ENCODE data around the gene FOXK1. TPM values are rescaled to one million over a fixed set of nuclear protein-coding genes. Genes with fewer than 3 reads are reported as not detected.

Gene FOXK1

GRCh38 chr7:4818000-4818794, 136.1 kb downstream of the FOXK1 start:
- Histone ChIP-seq H2BK120ac (ENCODE audit: low read depth, low read length) (no peak overlapping the region), H3K4me2 (ENCODE audit: low read length) (no peak overlapping the region), H4K8ac (ENCODE audit: low read depth, low read length) (no peak overlapping the region), H2BK15ac (replicated peaks; ENCODE audit: low read depth) (no peak overlapping the region), H3K4me3 (ENCODE audit: low read length) (no peak overlapping the region), H3K23ac (ENCODE audit: low read length) (no peak overlapping the region), H3K27me3 (ENCODE audit: insufficient read depth, low read length, poor library complexity) (no peaks in the 10 kb centered on the region), H2AK5ac (ENCODE audit: low read length) (no peak overlapping the region), H3K9ac (ENCODE audit: low read length) (no peak overlapping the region), H3K18ac (ENCODE audit: low read length) (no peak overlapping the region), H3K4me1 (ENCODE audit: control insufficient read depth, low read depth, low read length) (no peaks in the 10 kb centered on the region), H3K4ac (ENCODE audit: low read depth, low read length) (no peak overlapping the region), H3K27ac (ENCODE audit: low read depth, low read length) (no peak overlapping the region), H2BK5ac (ENCODE audit: low read length) (no peak overlapping the region), H3K36me3 (ENCODE audit: control insufficient read depth, insufficient read depth, low read length) (no peaks in the 10 kb centered on the region), H3K79me1 (ENCODE audit: low read length) (no peaks in the 10 kb centered on the region), H3K79me2 (ENCODE audit: control insufficient read depth, insufficient read depth, low read length) (no peaks in the 10 kb centered on the region), H4K5ac (ENCODE audit: low read length) (no peak overlapping the region), H3K56ac (ENCODE audit: low read length) (no peak overlapping the region)
- no peak for DNase-seq
- no CpG with 5 or more reads among the region's 32 CpGs for WGBS (ENCODE audit: extremely low coverage, insufficient coverage, low lambda C conversion rate)

DNA sequence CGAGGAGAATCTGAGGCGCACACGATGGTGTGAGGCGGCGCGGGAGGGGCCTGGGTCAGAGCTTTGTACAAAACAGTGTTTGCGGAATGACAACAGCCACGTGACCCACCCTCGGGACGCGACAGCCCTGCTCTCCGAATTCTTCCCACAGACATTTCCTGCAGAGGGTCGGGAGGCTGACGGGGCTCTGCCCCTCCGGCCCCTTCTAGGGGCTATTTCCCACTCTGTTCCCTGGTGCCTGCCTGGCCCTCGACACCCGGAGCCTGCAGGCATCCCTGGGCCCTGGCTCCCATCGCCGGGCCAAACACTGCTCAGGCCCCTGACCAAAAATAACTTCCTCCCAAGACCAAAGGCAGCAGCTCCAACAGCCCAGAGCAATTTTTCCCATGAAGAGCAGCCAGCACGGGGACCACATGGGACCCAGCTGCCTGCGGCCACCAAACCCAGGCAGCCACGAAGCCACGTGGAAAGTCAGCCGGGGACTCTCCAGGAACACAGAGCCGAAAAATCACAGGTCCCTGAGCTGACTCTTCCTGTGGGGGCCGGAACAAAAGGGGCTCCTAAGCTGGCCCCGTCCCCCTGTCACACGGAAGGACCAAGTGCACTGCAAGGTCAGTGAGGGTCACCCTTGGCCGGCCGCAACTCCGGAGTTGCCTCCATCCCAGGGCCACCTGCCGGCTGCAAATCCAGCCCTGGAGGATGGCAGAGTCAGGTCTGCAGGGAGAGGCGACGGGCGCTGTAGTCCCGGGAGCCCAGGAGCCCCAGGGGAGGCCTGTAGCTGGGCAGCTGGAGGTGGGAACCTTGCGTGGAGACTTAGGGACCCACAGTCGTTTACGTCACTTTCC, 137.7 kb downstream of the FOXK1 start:
- Histone ChIP-seq H3K79me2 (ENCODE audit: control insufficient read depth, insufficient read depth, low read length) (no peaks in the 10 kb centered on the region), H3K56ac (ENCODE audit: low read length) (no peak overlapping the region), H2BK5ac (ENCODE audit: low read length) (no peak overlapping the region), H3K4ac (ENCODE audit: low read depth, low read length) (no peak overlapping the region), H2BK120ac (ENCODE audit: low read depth, low read length) (no peak overlapping the region), H3K4me2 (ENCODE audit: low read length) (no peak overlapping the region), H3K79me1 (ENCODE audit: low read length) (no peaks in the 10 kb centered on the region), H3K23ac (ENCODE audit: low read length) (no peak overlapping the region), H3K9ac (ENCODE audit: low read length) (no peak overlapping the region), H4K8ac (ENCODE audit: low read depth, low read length) (no peak overlapping the region), H3K18ac (ENCODE audit: low read length) (no peak overlapping the region), H3K36me3 (ENCODE audit: control insufficient read depth, insufficient read depth, low read length) (no peaks in the 10 kb centered on the region), H3K4me3 (ENCODE audit: low read length) (no peak overlapping the region), H4K5ac (ENCODE audit: low read length) (no peak overlapping the region), H2AK5ac (ENCODE audit: low read length) (no peak overlapping the region), H2BK15ac (replicated peaks; ENCODE audit: low read depth) (no peak overlapping the region), H3K27me3 (ENCODE audit: insufficient read depth, low read length, poor library complexity) (no peaks in the 10 kb centered on the region), H3K27ac (ENCODE audit: low read depth, low read length) (no peak overlapping the region), H3K4me1 (ENCODE audit: control insufficient read depth, low read depth, low read length) (no peaks in the 10 kb centered on the region)
- WGBS (ENCODE audit: extremely low coverage, insufficient coverage, low lambda C conversion rate), result no CpG with 5 or more reads among the region's 39 CpGs
- no peak for DNase-seq

- Histone ChIP-seq H3K27me3 (ENCODE audit: insufficient read depth, low read length, poor library complexity) (no peaks in the 10 kb centered on the region), H4K8ac (ENCODE audit: low read depth, low read length) (no peak overlapping the region), H2AK5ac (ENCODE audit: low read length) (no peak overlapping the region), H3K23ac (ENCODE audit: low read length) (no peak overlapping the region), H2BK15ac (replicated peaks; ENCODE audit: low read depth) (no peak overlapping the region), H3K4me3 (ENCODE audit: low read length) (no peak overlapping the region), H2BK120ac (ENCODE audit: low read depth, low read length) (no peak overlapping the region), H2BK5ac (ENCODE audit: low read length) (no peak overlapping the region), H3K18ac (ENCODE audit: low read length) (no peak overlapping the region), H3K4ac (ENCODE audit: low read depth, low read length) (no peak overlapping the region), H3K4me1 (ENCODE audit: control insufficient read depth, low read depth, low read length) (no peaks in the 10 kb centered on the region), H3K9ac (ENCODE audit: low read length) (no peak overlapping the region), H3K4me2 (ENCODE audit: low read length) (no peak overlapping the region), H3K79me2 (ENCODE audit: control insufficient read depth, insufficient read depth, low read length) (no peaks in the 10 kb centered on the region), H4K5ac (ENCODE audit: low read length) (no peak overlapping the region), H3K27ac (ENCODE audit: low read depth, low read length) (no peak overlapping the region), H3K56ac (ENCODE audit: low read length) (no peak overlapping the region), H3K36me3 (ENCODE audit: control insufficient read depth, insufficient read depth, low read length) (no peaks in the 10 kb centered on the region), H3K79me1 (ENCODE audit: low read length) (no peaks in the 10 kb centered on the region)
- no CpG with 5 or more reads among the region's 19 CpGs for WGBS (ENCODE audit: extremely low coverage, insufficient coverage, low lambda C conversion rate)
- DNase-seq, result no peak
These were observed 138.4 kb downstream of the FOXK1 start for GRCh38 chr7:4820405-4820966.

Small RNAs within 50 kb of the gene (small RNA-seq; reads per million reads assigned to genes)
- gene MIR4656 (ENCODE audit: insufficient read depth) (not detected), gene RF00019 (ENCODE audit: insufficient read depth) (not detected)

Data from mesendoderm (in vitro differentiated cells).